WI38 (cell line): ENCODE data around the gene DPP9.

Experiments
- H3K4me3 ChIP-seq: 2 replicates; pipeline ENCODE4 v1.5.1; 2011; ENCODE audit warnings: low read depth, mild to moderate bottlenecking, control low read depth, low read length
- TF ChIP-seq, protein P1 (sequence below): IDR thresholded peaks from 2 replicates; pipeline ENCODE4 v1.5.1; 2012; ENCODE audit warnings: low read depth, mild to moderate bottlenecking, control low read depth, low read length

Gene DPP9

GRCh38 chr19:4738734-4739133 is 15.1 kb upstream of the DPP9 start:
- TF ChIP-seq, protein P1, sequence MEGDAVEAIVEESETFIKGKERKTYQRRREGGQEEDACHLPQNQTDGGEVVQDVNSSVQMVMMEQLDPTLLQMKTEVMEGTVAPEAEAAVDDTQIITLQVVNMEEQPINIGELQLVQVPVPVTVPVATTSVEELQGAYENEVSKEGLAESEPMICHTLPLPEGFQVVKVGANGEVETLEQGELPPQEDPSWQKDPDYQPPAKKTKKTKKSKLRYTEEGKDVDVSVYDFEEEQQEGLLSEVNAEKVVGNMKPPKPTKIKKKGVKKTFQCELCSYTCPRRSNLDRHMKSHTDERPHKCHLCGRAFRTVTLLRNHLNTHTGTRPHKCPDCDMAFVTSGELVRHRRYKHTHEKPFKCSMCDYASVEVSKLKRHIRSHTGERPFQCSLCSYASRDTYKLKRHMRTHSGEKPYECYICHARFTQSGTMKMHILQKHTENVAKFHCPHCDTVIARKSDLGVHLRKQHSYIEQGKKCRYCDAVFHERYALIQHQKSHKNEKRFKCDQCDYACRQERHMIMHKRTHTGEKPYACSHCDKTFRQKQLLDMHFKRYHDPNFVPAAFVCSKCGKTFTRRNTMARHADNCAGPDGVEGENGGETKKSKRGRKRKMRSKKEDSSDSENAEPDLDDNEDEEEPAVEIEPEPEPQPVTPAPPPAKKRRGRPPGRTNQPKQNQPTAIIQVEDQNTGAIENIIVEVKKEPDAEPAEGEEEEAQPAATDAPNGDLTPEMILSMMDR: no peak
- H3K4me3 ChIP-seq: no peak overlapping the region

GRCh38 chr19:4737955-4738600 is 14.4 kb upstream of the DPP9 start:
- TF ChIP-seq, protein P1: no peak
- no peak overlapping the region for H3K4me3 ChIP-seq

- no peak overlapping the region for H3K4me3 ChIP-seq
- TF ChIP-seq, protein P1: no peak
These were observed 10.2 kb upstream of the DPP9 start for GRCh38 chr19:4733755-4734345.

- TF ChIP-seq, protein P1: peak; percentile 72
- no peak overlapping the region for H3K4me3 ChIP-seq
These were observed 9.1 kb upstream of the DPP9 start for GRCh38 chr19:4732680-4733114.

GRCh38 chr19:4730740-4731171 is 7.1 kb upstream of the DPP9 start:
- TF ChIP-seq, protein P1: peak; percentile 38; the same call in 1 of the 2 replicates
- no peak overlapping the region for H3K4me3 ChIP-seq

DNA sequence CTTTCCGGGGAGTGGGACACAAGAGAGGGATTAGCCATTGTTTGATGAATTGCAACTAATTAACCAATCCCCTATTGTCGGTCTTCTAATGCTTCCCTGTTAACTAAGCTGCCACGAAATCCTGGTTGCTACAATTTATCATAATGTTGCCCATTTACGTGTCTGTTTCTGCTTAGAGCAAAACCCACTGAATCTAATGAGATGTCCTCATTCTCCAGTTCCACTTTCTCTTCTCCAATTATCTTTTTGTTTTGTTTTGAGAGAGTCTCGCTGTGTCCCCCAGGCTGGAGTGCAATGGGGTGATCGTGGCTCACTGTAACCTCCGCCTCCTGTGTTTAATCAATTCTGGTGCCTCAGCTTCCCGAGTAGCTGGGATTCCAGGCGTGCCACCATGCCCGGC is 5.2 kb upstream of the DPP9 start:
- no peak overlapping the region for H3K4me3 ChIP-seq
- TF ChIP-seq, protein P1: no peak

DNA sequence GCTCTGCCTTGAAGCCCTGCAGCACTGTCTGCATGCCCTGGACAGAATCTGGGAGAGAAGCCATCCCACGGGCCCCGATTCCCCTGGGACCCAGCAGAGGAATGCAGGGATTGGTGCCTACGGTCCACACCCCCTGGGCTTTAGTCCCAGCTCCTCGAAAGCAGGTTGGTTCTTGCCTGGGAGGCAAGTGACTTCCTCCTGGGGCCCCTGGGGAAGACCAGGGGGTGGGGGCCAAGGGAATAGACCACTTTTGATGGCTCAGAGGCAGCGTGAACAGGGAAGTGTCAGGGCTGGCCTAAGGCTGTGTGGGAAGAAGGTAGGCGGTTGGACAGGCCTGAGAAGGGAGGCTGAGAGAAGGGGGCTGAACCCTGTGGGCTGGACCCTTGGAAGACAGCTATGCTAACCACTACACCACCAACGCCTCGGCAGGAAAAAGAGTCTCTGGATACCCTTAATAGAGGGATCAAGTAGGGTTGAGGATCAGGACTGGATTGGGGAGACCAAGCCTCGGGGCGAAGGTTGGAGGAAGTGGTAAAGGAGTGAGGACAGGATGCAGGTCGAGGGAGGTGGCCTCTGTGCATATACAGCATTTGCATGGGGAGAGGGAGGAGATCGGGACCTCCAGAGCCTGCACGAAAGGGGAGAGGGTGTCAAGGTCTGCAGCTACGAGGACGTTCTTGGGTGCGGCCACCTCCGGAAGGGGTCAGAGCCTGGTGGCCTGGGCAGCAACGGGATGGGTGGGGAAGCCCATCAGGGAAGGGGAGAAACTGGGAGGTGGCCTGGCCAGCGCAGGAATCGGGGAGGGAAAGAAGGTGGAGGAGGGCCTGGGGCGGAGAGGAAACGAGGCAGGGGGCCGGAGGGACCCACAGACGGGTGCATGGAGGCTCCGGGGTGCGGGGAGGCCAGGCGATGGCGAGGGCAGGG is 709 bp downstream of the DPP9 start:
- TF ChIP-seq, protein P1: no peak
- peak overlapping the region; percentile 95 for H3K4me3 ChIP-seq
